Activated CD4-positive, alpha-beta T cell treated with anti-CD3 and anti-CD28 coated beads, Interleukin-2, amount 10 ng/mL, durations not matched to agents 24 days and 14 days (primary cell): Measurements from ENCODE around the gene LDLRAD4. TPM values are rescaled to one million over a fixed set of nuclear protein-coding genes. Genes with fewer than 3 reads are reported as not detected.

ENCODE experiments used
- DNase-seq: peaks from one replicate; pipeline ENCODE4 v3.0.0; 2022
- H3K27ac Mint-ChIP-seq: one replicate; pipeline ENCODE4 v1.8.0; 2022; ENCODE audit warnings: mild to moderate bottlenecking, mixed read lengths
- H3K27me3 Mint-ChIP-seq: one replicate; pipeline ENCODE4 v1.8.0; 2022; ENCODE audit warnings: mixed read lengths
- H3K36me3 Mint-ChIP-seq: one replicate; pipeline ENCODE4 v1.8.0; 2022; ENCODE audit warnings: low read depth, mild to moderate bottlenecking, mixed read lengths
- H3K4me1 Mint-ChIP-seq: one replicate; pipeline ENCODE4 v1.8.0; 2021; ENCODE audit warnings: mixed read lengths
- H3K4me3 Mint-ChIP-seq: one replicate; pipeline ENCODE4 v1.8.0; 2022; ENCODE audit warnings: mild to moderate bottlenecking, moderate library complexity, mixed read lengths
- H3K9me3 Mint-ChIP-seq: one replicate; pipeline ENCODE4 v1.8.0; 2021; ENCODE audit warnings: mixed read lengths
- intact Hi-C: fragments of 100-400 bp; cut with micrococcal nuclease; formaldehyde crosslinking; loops from one replicate; pipeline ENCODE4 v1.15.1; 2023
- total RNA-seq: library from RNA; stranded (reverse); gene quantifications from 2 replicates; pipeline ENCODE4 v1.2.3, GENCODE V29; 2022

Gene LDLRAD4
- total RNA-seq, 1 donor from 2014 or later, result 36.5 TPM

DNA sequence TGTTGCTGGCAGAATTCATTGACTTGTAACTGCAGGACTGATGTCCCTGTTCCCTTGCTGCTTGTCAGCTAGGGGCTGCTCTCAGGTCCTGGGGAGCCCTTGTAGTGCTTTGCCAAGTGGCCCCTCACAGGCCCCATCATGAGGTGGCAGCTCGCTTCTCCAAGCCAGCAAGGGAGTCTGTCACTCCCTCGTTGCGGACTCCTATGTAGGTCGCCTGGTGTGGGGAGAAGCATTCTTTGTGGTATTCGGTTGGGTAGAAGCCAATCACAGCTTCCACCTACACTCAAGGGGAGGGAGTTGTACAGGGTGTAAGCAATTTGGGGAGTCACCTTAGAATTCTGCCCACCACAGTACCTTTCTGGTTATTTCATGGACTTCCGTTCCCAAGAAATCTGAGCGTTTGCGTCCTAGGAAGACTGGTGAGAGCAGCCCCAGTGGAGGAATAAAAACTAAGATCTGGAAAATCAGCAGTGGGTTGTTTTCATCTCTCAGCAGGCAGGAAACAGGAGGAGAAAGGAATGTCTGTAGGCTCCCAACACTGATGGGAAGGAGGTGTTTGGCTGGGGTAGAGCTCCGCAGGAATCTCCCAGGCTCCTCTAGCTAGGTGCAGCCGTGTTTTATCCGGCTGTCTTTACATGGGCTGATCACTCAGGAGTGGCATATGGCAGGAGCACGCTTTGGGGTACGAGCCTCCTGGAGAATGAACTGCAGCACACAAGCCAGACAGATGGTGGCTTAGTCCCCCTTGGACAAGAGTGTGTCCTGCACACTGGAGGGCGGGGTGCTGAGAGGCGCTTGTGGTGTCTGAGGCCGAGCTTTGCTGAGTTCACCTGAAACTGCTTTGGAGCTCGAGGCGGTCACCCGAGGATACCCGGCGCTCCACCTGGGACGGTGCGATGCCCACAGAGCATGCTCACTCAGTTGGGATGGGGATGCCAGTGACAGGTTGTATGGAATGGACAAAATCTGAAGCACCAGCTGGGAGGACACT, 58.3 kb downstream of the LDLRAD4 start:
- Mint-ChIP-seq H3K27me3 (no peaks in the 10 kb centered on the region), H3K27ac (peak overlapping the region; percentile 44), H3K36me3 (peaks cover 6% of the 10 kb centered on the region), H3K4me1 (peaks cover 63% of the 10 kb centered on the region), H3K4me3 (peak overlapping the region; percentile 46), H3K9me3 (peaks cover 2% of the 10 kb centered on the region)
- DNase-seq, result no peak
- intact Hi-C loops, result no loop called here

DNA sequence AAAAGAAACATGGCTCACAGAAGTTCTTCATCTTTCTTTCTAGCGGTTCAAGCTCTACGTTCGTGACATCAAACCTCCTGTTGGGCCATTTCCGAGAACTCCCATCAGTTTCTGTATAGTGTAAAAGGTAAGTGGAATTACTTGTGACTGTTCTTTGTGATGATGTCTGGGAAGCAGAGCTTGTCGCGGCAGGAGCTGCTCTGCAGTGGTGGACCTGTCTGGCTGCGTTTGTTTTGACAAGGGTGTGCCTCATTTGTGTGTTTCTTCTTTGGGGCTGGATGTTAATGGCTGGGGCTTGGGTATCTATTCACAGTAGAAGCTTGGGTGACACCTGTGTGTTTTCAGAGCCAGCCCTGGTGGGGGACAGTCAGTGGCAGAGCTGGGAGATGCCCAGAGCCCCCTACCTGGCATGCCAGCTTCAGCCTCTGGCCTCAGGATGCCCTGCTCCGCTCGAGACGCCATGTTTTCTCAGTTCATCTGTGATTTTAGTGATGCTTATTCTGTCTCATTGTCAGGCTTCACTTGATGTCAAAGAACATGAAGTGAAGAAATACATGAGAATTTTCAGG, 59.6 kb downstream of the LDLRAD4 start:
- Mint-ChIP-seq H3K4me1 (peaks cover 67% of the 10 kb centered on the region), H3K36me3 (peaks cover 11% of the 10 kb centered on the region), H3K27ac (no peak overlapping the region), H3K9me3 (peaks cover 5% of the 10 kb centered on the region), H3K4me3 (peak overlapping the region; percentile 6), H3K27me3 (no peaks in the 10 kb centered on the region)
- no peak for DNase-seq
- intact Hi-C loops, result no loop called here

DNA sequence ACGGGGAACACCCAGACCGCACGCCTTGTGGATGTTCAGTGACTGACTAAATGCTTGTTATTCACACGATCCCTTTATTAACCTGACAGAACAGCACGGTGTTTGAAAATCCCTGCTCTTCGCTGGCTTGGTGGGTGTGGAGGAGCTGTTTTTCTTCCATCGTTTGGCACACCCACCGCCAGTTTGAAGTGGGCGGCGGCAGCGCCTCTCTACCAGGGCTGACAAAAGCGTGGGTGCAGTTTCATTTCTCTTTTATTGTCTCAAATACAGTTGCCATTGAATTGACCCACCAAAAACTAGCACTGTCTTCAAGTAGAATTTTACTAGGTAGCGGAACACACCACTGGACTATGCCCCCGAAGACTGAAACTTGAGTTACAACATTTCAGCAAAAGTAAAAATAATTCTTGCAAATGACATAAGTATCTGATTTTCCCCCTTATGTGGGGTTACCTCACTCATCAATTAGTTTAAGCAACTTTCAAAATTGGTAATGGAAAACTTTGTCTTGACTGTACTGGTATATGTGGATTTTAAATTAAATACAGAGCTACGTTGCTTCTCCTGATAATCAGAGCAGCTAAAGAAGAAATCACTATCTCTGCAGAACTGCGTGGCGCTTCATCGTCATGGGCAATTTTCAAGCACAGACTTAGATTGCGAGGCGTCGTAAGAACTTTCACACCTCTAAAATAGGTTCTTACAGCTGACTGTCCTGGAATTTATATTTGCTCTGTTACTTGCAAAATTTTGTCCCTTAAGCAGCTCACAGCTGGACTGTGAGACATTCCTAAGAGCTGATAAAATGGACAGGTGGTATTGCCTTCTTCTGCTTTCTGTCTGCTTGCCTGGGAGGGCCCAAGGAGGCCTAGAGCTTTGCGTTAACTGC, 60.9 kb downstream of the LDLRAD4 start:
- peaks cover 5% of the 10 kb centered on the region for H3K9me3 Mint-ChIP-seq
- H3K4me3 Mint-ChIP-seq, result peak overlapping the region; percentile 75
- peak overlapping the region; percentile 79 for H3K27ac Mint-ChIP-seq
- intact Hi-C loops, result loop anchor here (1.0 kb wide), 2 partner anchors 9 to 12 kb away; no protein-coding TSS in a partner anchor
- no peaks in the 10 kb centered on the region for H3K27me3 Mint-ChIP-seq
- peaks cover 15% of the 10 kb centered on the region for H3K36me3 Mint-ChIP-seq
- peak; percentile 72 for DNase-seq
- peaks cover 59% of the 10 kb centered on the region for H3K4me1 Mint-ChIP-seq

DNA sequence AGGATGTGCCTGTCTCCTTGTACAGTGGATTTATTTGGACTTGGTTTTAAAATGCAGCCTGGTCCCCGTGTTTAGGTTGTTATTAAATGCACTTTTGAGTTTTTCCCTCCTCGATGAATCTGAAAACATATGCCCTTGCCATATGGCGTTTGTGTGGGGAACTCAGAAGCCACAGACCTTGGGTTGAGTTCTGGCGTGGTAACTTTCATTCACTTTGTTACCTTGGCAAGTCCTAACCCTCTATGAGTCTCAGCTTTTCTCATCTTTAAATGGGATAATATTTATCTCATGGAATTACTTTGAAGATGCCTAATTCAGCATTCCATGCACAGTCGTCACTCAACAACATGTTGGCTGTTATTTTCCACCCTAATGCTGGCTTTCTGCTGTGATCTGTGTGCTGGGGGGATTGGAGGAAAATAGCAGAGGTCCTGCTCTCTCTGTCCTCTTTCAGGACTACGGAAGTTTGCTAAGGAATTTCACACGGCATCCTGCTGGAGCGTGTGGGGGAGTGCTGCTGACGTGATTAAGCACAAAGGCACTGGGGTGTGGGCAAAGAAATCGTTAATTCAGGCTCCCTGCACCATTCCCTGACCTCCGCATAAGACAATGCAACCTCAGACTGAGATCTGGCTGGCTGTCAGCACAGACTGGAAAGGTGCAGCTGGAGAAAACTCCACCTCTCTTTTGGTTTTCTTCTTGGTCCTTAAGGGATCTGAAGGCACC, 61.7 kb downstream of the LDLRAD4 start:
- Mint-ChIP-seq H3K9me3 (peaks cover 5% of the 10 kb centered on the region), H3K4me1 (peaks cover 57% of the 10 kb centered on the region), H3K36me3 (peaks cover 15% of the 10 kb centered on the region), H3K27me3 (no peaks in the 10 kb centered on the region), H3K27ac (peak overlapping the region; percentile 79), H3K4me3 (peak overlapping the region; percentile 75)
- intact Hi-C loops, result no loop called here
- no peak for DNase-seq

- peaks cover 18% of the 10 kb centered on the region for H3K36me3 Mint-ChIP-seq
- H3K27ac Mint-ChIP-seq, result no peak overlapping the region
- intact Hi-C loops, result no loop called here
- H3K4me1 Mint-ChIP-seq, result peaks cover 58% of the 10 kb centered on the region
- peaks cover 5% of the 10 kb centered on the region for H3K9me3 Mint-ChIP-seq
- no peaks in the 10 kb centered on the region for H3K27me3 Mint-ChIP-seq
- H3K4me3 Mint-ChIP-seq, result no peak overlapping the region
- no peak for DNase-seq
Observed at GRCh38 chr18:13281406-13281805, 62.8 kb downstream of the LDLRAD4 start.

- H3K9me3 Mint-ChIP-seq, result peaks cover 5% of the 10 kb centered on the region
- no peak overlapping the region for H3K4me3 Mint-ChIP-seq
- H3K36me3 Mint-ChIP-seq, result peaks cover 18% of the 10 kb centered on the region
- DNase-seq, result no peak
- H3K27ac Mint-ChIP-seq, result no peak overlapping the region
- intact Hi-C loops, result no loop called here
- peaks cover 42% of the 10 kb centered on the region for H3K4me1 Mint-ChIP-seq
- no peaks in the 10 kb centered on the region for H3K27me3 Mint-ChIP-seq
Observed at GRCh38 chr18:13283746-13284145, 65.2 kb downstream of the LDLRAD4 start.

DNA sequence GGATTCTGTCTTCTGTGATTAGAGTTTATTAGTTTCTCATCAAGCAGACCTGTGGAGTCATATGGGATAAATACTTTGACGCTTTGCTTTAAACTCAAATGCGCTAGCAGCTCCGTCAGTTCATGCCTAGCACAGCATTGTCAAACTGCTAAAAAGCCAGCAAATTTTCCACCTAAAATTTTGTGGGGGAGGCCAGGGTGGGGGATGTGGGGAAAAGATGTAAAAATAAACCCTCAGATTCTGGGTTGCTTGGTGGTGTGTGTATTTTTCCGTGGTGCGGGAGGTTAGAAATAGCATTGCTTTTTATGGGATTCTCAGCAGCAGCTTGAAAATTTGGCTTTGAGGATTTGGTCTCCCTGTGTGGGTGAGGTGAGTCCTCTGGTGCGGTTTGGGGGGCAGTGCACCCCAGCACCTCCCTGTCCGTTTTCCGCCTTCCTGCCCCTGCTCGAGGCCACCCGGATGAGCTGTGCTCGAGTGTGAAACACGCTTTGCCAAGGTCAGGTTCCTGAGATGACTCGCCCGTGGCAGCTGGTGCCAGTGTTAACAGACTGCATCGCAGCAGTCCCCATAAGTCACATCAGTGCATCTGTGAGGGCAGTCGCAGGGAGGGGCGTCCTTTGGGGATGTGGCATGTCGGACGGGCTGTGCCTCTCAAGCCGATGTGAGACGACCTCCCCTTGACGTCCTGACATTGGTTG, 65.9 kb downstream of the LDLRAD4 start:
- DNase-seq, result no peak
- H3K27ac Mint-ChIP-seq, result no peak overlapping the region
- H3K36me3 Mint-ChIP-seq, result peaks cover 18% of the 10 kb centered on the region
- peaks cover 5% of the 10 kb centered on the region for H3K9me3 Mint-ChIP-seq
- intact Hi-C loops, result no loop called here
- H3K27me3 Mint-ChIP-seq, result no peaks in the 10 kb centered on the region
- H3K4me1 Mint-ChIP-seq, result peaks cover 41% of the 10 kb centered on the region
- no peak overlapping the region for H3K4me3 Mint-ChIP-seq

- no peaks in the 10 kb centered on the region for H3K27me3 Mint-ChIP-seq
- no peak overlapping the region for H3K4me3 Mint-ChIP-seq
- no peak for DNase-seq
- peaks cover 5% of the 10 kb centered on the region for H3K9me3 Mint-ChIP-seq
- intact Hi-C loops, result no loop called here
- H3K27ac Mint-ChIP-seq, result no peak overlapping the region
- H3K4me1 Mint-ChIP-seq, result peaks cover 43% of the 10 kb centered on the region
- peaks cover 17% of the 10 kb centered on the region for H3K36me3 Mint-ChIP-seq
Observed at GRCh38 chr18:13285874-13286273, 67.3 kb downstream of the LDLRAD4 start.

- Mint-ChIP-seq H3K36me3 (peaks cover 13% of the 10 kb centered on the region), H3K27ac (no peak overlapping the region), H3K27me3 (no peaks in the 10 kb centered on the region), H3K9me3 (peaks cover 5% of the 10 kb centered on the region), H3K4me3 (no peak overlapping the region), H3K4me1 (peaks cover 47% of the 10 kb centered on the region)
- intact Hi-C loops, result no loop called here
- no peak for DNase-seq
Observed at GRCh38 chr18:13286456-13287125, 68.0 kb downstream of the LDLRAD4 start.

DNA sequence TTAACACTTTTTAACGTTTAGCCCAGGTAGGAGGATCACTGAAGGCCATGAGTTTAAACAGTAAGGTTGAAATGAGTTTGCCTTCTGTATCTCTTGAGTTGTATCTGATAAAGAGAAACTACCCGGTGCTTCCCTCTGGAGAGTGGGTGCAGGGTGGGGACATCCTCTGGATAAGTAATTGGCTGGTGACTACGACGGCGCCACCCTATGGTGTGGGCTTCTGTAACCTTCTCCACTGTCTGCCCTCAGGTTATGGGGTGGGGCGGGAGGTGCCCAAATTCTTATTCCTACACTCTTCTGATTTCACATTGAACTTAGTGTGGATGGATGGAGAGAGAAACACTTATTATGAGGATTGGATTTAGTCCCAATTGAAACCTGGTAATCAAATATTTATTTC, 68.8 kb downstream of the LDLRAD4 start:
- H3K4me3 Mint-ChIP-seq, result no peak overlapping the region
- H3K36me3 Mint-ChIP-seq, result peaks cover 7% of the 10 kb centered on the region
- intact Hi-C loops, result no loop called here
- DNase-seq, result no peak
- H3K4me1 Mint-ChIP-seq, result peaks cover 44% of the 10 kb centered on the region
- no peaks in the 10 kb centered on the region for H3K27me3 Mint-ChIP-seq
- no peak overlapping the region for H3K27ac Mint-ChIP-seq
- no peaks in the 10 kb centered on the region for H3K9me3 Mint-ChIP-seq

GRCh38 chr18:13288509-13289133, 70.1 kb downstream of the LDLRAD4 start:
- DNase-seq, result no peak
- Mint-ChIP-seq H3K27ac (peak overlapping the region; percentile 83), H3K4me3 (no peak overlapping the region), H3K27me3 (no peaks in the 10 kb centered on the region), H3K36me3 (peaks cover 6% of the 10 kb centered on the region), H3K4me1 (peaks cover 43% of the 10 kb centered on the region), H3K9me3 (no peaks in the 10 kb centered on the region)
- intact Hi-C loops, result loop anchor here (1.0 kb wide), 1 partner anchor 9 kb away; no protein-coding TSS in a partner anchor
